ENCODE results near the gene MLLT1.

GRCh38 chr19:6227156-6227935, 52.4 kb downstream of the MLLT1 start:
- TF ChIP-seq CTCF (IDR thresholded peaks at IDR 0.05 in 2 of 3, conservative IDR thresholded peaks at IDR 0.05 in 1 of 3; ENCODE audit: borderline replicate concordance in 1 of 3, insufficient read depth in 1 of 3, low read depth in 2 of 3, low read length in 2 of 3), result no peak
- no peak for TF ChIP-seq POLR2AphosphoS5 (IDR thresholded peaks at IDR 0.05; ENCODE audit: low read depth, low read length)
- TF ChIP-seq YY1 (IDR thresholded peaks at IDR 0.05; ENCODE audit: extremely low read depth, insufficient replicate concordance, low read depth, low read length), result no peak
- no peak for TF ChIP-seq POLR2A (IDR thresholded peaks at IDR 0.05; ENCODE audit: borderline replicate concordance, extremely low read depth, insufficient read depth, insufficient read length)
- TF ChIP-seq ZFX (IDR thresholded peaks at IDR 0.05), result no peak
- TF ChIP-seq TCF7L2 (IDR thresholded peaks at IDR 0.05; ENCODE audit: borderline replicate concordance, extremely low read depth, insufficient read depth, insufficient read length), result no peak
- no peak for TF ChIP-seq CBX3 (IDR thresholded peaks at IDR 0.05; ENCODE audit: low read depth)
- no peak for TF ChIP-seq CEBPB (IDR thresholded peaks at IDR 0.05; ENCODE audit: low read depth)
